Stimulated activated CD4-positive, alpha-beta T cell treated with anti-CD3 and anti-CD28 coated beads, Interleukin-15, amount 100 ng/mL, for 24 hours (primary cell): ENCODE measurements around the gene TSPAN10.

Source experiments
- DNase-seq: peaks from one replicate; pipeline ENCODE4 v3.0.0-alpha.2; 2020

The TSPAN10 gene

DNA sequence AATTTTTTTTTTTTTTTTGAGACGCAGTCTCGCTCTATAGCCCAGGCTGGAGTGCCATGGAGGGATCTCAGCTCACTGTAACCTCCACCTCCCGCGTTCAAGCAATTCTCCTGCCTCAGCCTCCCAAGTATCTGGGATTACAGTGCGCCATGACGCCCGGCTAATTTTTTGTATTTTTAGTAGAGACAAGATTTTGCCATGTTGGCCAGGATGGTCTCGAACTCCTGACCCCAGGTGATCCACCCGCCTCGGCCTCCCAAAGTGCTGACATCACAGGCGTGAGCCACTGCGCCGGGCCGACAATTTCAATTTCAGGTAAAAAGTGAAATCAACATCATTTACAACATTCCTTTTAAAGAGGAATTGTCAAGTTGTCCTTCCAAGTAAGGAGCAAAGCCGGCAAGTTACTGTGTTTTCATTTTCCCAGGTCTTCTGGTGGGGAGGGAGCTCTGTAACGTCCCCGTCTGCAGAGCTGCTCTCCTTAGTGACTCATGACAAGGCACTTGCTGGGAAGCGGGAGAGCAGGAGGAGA lies 957 bp upstream of the TSPAN10 start:
- no peak for DNase-seq

DNA sequence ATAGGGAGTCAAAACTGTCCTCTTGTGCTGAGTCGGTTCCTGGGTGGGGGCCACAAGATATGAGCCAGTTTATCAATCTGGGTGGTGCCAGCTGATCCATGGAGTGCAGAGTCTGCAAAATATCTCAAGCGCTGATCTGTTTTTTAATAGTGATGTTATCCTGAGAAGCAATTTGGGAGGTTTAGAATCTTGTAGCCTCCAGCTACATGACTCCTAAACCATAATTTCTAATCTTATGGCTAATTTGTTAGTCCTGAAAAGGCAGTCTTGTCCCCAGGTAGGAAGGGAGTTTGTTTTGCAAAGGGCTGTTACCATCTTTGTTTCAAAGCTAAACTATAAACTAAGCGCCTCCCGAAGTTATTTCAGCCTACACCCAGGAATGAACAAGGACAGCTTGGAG lies 1.7 kb downstream of the TSPAN10 start:
- no peak for DNase-seq

DNA sequence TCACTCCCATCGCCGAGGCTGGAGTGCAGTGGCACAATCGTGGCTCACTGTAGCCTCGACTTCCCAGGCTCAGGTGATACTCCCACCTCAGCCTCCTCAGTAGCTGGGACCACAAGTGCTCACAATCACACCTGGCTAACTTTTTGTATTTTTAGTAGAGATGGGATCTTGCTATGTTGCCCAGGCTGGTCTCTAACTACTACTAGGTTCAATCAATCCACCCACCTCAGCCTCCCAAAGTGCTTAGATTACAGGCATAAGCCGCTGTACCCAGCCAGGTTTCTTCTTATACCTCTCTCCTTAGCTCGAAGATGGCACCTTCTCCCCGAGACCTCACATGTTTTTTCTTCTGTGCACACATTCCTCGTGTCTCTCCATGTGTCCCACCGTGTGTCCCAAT lies 3.0 kb downstream of the TSPAN10 start:
- DNase-seq: no peak

DNA sequence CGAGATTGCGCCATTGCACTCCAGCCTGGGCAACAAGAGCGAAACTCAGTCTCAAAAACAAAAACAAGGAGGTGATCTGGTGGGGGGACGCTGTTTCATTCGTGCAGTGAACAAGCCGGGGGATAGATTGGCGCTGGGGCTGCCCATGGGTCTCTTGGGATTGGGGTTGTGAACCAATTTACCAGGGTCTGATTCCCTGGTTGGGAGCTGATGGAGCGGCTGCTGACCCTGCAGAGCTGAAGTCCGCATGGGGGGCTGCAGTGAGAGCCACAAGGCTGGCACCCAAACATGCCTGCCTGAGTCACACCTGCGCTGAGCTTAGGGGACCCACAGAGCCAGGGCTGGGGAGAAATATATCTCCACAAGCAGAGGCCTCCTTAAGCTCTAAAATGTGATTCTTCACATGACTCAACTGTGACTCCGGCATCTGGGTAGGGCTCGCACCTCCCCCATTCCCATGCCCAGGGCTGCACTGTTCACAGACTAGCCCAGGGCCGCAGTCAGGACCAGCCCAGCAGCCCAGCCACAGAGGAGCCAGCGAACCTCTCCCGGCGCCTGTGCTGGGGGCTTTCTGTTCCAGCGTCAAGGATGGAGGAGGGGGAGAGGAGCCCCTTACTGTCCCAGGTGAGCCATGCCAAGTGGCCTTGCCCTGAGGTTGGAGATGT lies 5.0 kb downstream of the TSPAN10 start:
- DNase-seq: no peak

DNA sequence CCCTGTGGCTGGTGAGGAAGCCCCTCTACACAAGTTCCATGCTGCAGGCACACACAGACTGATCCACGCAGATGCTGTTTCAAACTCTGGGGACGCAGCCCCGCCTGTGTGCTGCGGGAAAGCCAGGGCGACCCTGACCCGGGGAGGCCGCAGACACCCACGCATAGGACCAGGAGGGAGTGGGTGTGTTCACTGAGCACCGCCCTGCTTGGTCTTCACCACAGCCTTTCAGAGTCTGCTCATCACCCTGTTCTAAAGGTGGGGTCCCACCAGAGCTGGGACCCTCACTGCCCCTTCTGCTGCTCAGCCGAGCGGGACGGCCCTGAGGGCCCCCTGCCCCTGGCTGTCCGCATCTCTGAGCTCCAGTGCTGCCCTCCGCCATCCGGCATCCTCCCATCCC lies 7.5 kb downstream of the TSPAN10 start:
- DNase-seq: no peak

DNA sequence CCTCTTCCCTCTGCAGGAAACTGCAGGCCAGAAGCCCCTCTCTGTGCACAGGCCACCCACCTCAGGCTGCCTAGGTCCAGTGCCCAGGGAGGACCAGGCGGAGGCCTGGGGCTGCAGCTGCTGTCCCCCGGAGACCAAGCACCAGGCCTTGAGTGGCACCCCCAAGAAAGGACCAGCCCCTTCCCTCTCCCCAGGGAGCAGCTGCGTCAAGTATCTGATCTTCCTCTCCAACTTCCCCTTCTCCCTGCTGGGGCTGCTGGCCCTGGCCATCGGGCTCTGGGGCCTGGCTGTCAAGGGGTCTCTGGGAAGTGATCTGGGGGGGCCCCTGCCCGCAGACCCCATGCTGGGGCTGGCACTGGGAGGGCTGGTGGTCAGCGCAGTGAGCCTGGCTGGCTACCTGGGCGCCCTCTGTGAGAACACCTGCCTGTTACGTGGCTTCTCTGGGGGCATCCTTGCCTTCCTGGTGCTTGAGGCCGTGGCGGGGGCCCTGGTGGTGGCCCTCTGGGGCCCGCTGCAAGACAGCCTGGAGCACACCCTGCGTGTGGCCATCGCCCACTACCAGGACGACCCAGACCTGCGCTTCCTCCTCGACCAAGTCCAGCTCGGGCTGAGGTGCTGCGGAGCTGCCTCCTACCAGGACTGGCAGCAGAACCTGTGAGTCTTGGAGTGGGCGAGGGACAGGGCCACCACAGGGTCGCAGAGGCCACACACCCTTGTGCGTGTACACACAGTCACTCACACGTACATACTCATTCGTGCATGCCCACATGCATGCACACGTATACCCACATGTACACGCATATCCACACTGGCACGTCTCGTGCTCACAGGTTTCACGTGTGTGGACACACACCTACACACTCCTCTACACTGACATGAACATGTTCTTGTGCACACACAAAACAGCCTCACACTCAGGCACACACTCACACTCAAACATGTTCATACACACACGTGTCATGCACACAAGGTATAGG lies 8.3 kb downstream of the TSPAN10 start:
- DNase-seq: no peak

DNA sequence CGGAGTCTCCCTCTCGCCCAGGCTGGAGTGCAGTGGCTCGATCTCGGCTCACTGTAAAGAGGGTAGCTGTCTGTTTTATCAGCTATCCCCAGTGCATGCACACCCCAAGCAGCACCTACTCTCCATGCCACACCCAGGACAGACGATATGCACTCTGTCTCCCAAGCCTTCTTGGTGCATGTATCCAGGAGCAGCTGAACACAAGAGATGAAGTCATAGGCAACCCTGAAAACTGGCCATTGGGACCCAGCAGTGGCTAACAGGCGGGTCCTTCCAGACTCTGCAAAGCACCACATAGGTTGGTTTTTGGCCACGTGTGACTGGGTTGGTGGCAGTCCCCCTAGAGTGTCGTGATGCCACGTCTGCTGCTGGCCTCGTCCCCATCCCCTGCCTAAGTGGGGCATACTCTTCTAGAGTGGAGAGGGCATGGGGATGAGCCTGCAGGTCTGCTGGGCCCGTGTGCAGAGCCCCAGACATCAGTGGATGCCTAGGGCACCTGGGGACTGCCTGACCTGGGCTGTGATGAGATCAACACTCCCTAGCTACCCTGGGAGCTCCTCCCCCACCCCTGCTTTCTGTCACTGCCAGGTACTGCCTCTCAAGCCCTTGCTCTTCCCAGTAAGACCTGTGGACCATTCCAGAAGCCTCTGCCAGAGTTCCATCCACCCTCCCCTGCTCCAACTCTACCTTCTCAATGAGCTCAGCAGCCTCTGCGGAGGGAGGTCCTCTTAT lies 10.0 kb downstream of the TSPAN10 start:
- DNase-seq: no peak

DNA sequence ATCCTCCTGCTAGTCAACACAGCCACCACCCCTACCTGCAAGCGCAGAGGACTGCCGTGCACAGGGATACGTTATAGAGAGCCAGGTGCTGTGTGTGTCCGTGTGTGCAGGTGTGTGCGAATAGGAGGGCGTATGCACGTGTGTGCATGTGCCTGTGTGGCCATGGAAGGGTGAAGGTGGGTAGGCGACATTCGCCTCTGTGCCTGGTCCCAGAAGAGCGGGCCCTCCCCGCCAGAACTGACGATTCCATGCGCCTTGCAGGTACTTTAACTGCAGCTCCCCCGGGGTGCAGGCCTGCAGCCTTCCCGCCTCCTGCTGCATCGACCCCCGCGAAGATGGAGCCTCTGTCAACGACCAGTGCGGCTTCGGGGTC lies 10.6 kb downstream of the TSPAN10 start:
- DNase-seq: no peak

DNA sequence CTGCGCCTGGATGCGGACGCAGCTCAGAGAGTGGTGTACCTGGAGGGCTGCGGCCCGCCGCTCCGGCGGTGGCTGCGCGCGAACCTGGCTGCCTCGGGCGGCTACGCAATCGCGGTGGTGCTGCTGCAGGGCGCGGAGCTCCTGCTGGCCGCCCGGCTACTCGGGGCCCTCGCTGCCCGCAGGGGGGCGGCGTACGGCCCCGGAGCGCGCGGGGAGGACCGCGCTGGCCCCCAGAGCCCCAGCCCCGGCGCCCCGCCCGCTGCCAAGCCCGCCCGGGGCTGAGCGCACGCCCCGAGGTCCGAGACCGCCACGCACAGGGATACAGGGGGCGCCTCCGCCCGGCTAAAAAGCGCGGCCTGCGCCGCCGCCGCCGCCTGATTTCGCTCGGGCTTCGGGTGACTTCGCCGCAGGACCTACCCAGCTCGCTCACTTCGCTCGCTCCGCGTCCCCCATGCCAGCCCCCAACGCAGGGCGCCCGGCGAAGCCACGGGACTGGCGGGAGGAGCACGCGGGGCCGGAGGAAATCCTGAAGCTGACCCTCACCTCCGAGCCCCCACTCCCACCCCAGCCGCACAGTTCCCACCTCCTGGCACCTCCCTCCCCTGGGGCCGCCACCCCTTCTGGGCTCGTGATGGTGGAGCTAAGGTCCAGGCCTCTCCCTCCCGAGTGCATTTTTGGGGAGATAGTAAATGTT lies 11.2 kb downstream of the TSPAN10 start:
- DNase-seq: no peak

DNA sequence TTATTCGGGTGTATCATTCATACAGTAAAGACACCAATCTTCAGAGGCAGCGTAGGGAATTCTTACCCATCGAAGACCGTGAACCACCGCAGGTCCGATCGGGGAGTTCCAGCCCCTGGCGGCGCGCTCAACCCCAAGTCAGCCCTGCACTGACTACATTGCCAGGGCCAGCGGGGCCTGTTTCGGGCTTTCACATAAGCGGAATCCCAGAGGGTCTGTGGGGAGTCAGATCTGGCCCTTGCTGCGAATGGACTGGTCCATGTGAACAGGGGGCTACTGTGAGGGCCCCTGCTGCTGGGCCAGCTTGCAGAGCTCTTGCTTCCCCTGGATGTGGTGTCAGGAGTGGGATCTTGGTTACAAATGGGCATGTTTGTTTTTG lies 11.7 kb downstream of the TSPAN10 start:
- DNase-seq: no peak

DNA sequence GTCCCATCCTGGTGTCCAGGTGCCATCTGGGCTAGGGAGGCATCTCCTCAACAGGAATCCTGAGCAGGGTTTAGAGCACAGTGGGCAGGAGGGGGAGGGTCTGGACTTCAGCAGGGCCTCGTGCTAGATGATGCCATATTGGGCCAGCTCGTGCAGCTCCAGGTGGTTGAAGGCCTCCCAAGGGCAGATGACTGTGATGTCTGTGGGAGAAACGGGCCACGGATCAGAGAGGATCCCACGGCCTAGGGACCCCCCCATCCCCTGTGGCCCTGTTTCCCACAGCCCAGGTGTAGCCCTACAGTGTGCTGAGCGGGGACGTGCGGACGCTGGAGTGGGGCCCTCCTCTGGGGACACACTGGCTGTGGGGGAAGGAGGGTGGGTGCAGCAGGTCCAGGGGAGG lies 14.0 kb downstream of the TSPAN10 start:
- DNase-seq: no peak

DNA sequence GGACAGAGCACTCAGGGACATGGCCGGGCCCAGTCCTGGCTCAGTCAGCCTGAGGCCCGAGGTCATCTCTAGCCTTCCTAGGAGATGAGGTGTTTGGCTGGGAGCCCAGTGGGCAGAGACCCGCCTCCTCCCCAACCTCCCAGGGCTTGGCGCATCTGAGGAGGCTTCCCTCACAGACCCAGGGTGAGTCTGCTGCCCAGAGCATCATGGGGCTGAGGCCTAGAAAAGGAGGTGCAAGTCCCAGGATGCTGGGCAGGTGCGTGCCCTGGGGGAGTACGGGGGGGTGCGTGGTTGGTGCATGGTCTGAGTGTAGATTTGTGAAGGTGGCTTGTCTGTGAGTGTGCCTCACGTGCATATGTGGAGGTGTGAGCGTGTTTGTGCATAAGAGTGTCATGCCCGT lies 14.7 kb downstream of the TSPAN10 start:
- no peak for DNase-seq

DNA sequence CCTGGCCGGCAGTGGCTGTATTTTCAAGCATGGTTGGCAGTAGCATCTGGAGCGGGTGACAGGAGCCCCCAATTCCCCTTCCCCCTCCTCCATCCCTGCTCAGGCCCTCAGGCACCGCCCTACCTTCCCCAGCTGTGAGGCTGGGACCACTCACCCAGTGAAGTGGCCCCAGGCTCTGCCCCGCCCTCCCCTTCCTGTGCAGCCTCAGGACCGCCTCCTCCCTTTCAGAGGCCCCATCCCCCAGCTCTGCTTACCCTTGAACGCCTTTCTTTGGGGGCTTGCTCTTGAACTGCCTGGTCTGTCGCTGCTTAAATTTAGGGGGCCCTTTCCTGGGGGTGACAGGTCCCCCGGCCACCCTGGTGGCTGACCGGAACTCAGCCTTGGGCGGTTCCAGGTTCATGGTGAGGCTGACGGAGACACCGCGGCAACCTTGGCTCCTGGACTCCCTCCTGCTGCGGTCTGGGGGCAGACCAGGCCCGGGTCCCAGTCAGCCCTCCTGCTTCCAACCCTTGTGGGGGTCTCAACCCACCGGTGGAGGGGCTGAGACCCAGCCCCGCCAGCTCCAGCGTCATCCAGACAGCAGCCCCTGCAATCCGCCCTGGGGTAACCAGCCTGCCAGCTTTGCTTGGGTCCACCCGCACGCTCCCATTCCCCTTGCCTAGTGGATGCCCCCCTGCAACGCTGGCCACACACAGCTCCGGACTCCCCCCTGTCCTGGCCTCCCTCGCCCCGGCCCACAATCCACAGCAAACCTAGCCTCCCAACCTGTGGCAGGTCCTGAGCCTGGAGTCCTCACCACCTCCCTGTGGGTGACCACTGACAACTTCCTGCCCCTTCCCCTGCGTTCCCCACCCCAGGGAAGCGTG lies 16.1 kb downstream of the TSPAN10 start:
- peak; percentile 26 for DNase-seq

DNA sequence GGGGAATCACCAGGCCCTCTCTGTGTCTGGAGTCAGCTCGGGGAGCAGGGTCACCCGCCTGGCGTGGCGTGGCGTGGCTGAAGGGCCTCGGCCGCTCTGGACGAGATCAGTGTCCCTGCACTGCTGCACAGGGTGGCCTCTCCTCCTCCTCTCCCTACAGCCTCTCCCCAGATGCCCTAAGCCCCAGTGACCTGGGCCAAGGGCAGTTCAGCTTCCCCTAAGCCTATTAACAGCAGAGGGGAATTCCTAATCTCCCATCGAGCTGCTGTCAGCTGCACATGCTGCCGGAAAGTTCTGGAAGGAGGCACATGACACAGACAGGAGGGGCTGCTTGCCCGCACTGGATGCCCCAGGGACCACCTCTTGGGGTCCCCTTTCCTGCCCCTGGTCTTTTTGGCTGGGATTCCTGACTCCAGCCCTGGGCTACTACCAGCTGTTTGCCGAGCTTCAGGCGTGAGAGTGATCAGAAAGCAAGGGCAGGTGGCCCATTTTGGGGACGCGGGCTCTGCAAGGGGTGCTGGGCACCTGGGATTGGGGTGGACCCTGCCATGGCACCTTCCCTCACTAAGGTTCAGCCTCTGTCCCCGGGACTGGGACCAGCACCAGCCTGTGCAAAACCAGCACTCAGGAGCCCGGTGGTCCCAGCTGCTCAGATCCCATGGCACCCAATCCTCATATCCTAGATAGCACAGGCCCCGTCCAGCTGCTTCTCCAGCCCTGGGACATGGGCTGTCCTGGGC lies 18.6 kb downstream of the TSPAN10 start:
- DNase-seq: no peak

DNA sequence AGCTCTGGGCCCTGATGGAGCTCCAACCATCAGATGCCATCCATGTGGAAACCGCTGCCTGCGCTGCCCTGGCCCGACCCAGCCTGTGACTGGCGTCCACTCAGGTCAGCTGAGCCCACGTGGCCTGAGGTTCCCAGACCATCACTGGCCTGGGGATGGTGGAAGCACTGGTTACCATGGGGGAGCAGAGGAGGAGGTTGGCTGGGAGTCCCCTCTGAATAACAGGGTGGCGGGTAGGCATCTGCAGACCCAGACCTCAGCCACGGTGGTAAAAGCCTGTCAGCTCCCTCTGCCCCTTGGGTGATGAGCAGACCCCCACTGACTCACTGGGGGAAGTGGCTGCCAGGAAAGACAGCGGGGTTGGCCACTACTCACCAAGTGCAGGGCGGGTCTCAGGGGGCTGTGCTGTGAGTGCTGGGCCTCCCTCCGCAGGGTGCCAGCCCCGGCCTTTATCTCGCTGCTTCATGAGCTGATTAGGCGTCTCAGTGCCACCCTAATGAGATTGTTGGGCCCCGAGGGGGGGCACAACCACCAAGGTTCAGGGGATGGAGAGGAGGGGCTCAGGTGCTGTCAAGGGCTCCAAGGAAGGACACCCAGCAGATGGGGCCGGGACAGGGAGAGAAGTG lies 19.2 kb downstream of the TSPAN10 start, which contains the start of gene PDE6G:
Gene PDE6G (minus strand): TSS at position 425 of the 626 bp plus-strand sequence. CDS start 3,237 bp downstream, outside the sequence.
- DNase-seq: no peak

DNA sequence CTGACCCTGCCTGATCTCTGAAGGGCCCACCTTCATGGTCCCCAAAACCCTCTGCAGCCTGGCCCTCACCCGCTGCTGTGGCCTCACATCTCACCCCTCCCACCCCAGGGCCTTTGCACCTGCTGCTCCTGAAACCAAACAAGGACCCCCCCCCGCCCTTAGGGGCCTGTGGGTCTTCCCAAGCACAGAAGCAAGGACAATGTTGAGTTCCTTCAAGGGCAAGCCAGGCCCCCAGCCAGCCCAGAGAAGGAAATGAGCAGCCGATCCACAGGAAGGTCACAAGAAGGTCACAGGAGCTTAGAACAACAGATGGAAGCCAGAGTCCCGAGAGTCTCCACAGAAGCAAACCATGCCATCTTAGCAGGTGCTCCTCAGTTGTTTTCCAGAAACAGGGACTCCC lies 19.8 kb downstream of the TSPAN10 start:
- DNase-seq: no peak

DNA sequence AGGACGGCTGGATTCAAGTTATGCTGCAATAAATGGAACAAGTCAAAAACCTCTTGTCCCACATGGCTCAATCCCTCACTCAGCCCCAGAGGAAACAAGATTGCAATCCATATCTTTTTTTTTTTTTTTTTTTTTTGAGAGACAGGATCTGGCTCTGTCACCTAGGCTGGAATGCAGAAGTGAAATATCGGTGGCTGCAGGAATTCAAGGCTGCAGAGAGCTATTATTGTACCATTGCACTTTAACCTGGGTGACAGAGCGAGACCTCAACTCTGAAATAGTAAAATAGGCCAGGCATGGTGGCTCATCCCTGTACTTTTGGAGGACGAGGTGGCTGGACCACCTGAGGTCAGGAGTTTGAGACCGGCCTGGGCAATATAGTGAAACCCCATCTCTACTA lies 22.0 kb downstream of the TSPAN10 start:
- DNase-seq: no peak

DNA sequence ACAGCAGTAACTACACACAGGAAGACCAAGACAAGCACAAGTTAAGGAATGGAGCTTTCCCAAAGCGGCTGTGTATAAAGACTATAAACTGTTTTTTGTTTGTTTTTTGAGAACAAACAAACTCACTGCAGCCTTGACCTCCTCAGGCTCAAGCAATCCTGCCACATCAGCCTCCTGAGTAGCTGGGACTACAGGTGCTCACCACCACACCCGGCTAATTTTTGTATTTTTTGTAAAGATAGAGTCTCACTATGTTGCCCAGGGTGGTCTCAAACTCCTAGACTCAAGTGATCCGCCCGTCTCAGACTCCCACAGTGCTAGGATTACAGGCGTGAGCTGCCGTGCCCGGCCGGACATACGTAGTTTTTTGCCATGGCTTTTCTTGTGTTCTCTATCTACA lies 23.4 kb downstream of the TSPAN10 start:
- no peak for DNase-seq

DNA sequence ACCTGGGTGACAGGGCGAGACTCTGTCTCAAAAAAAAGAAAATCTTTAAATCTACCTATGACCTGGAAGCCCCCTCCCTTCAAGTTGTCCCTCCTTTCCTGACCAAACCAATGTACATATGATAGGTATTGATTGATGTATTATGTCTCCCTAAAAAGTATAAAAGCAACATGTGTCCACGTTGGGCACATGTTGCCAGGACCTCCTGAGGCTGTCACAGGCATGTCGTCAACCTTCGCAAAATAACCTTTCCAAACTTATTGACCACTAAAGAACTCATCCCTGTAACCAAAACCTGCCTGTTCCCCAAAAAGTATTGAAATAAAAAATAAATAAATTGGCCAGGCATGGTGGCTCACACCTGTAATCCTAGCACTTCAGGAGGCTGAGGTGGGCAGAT lies 25.0 kb downstream of the TSPAN10 start:
- no peak for DNase-seq

DNA sequence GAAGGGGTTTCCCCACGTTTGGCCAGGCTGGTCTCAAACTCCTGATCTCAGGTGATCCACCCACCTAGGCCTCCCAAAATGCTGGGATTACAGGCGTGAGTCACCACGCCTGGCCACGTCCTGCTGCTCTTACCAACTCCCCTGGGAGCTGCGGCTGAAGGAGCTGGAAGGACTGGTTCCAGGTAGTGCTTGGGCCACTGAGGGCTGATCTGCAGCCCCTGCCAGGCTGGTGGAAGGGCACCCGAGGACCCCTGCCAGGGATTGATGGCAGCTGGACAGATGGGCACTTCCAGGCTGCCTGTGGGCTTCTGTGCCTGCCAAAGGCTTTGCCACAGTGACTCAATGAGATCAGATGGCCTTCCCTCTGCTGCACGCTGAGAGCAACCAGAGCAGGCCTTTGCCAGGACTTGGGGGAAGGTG lies 27.1 kb downstream of the TSPAN10 start:
- DNase-seq: peak; percentile 32
